ENCODE results near the gene TEX44. TPM values are rescaled to one million over a fixed set of nuclear protein-coding genes. Genes with fewer than 3 reads are reported as not detected.

Gene TEX44
- total RNA-seq, 3 donors from 2014 or later = not detected

GRCh38 chr2:231601356-231602229, 8.9 kb downstream of the TEX44 start:
- Histone ChIP-seq H3K27me3 (no peaks in the 10 kb centered on the region), H3K4me3 (no peak overlapping the region), H3K9me3 (no peaks in the 10 kb centered on the region), H3K27ac (peak overlapping the region; percentile 46 to 65), H3K36me3 (no peaks in the 10 kb centered on the region), H3K4me1 (peaks cover 6 to 10% of the 10 kb centered on the region in 2 donors)
- intact Hi-C loops (cut with DNase I; ENCODE audit: low total_unique reads) = no loop called here
- TF ChIP-seq, protein P1, sequence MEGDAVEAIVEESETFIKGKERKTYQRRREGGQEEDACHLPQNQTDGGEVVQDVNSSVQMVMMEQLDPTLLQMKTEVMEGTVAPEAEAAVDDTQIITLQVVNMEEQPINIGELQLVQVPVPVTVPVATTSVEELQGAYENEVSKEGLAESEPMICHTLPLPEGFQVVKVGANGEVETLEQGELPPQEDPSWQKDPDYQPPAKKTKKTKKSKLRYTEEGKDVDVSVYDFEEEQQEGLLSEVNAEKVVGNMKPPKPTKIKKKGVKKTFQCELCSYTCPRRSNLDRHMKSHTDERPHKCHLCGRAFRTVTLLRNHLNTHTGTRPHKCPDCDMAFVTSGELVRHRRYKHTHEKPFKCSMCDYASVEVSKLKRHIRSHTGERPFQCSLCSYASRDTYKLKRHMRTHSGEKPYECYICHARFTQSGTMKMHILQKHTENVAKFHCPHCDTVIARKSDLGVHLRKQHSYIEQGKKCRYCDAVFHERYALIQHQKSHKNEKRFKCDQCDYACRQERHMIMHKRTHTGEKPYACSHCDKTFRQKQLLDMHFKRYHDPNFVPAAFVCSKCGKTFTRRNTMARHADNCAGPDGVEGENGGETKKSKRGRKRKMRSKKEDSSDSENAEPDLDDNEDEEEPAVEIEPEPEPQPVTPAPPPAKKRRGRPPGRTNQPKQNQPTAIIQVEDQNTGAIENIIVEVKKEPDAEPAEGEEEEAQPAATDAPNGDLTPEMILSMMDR (IDR thresholded peaks at IDR 0.05) = peak; percentile 29 to 76 (median 73)
- TF ChIP-seq POLR2AphosphoS5 (IDR thresholded peaks at IDR 0.05) (peak in 1 of 3 donors; percentile 38), POLR2A (IDR thresholded peaks at IDR 0.05) (no peak)
- DNase-seq (ENCODE audit: low spot score in 2 of 2) = peak; percentile 80 to 85

DNA sequence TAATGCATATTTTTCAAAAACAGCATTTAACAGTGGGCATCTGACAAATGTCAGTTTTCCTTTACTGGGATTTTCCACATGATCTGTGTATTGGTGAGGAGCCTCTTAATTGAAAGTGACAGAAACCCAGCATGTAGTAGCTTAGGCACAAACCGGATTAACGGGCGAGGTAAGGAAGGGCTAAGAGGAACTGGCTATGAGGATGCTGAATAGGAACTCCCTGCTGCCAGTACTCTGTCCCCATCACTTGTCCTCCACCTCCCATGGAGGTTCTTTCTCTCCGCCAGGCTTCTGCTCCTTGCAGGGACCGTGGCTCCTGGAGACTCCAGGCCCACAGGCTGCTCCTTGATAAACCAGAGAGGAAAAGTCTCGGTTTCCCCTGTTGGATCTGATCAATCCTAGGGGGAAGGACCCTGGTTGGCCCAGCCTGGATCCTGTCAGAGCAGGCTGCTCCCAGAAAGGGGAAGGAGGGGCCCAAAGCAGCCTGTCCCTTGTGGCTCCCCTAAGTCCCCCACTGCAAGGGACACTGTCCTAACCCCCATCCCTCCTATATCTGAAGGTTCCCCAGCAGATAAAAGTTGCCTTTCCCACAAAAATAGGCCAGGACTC, 10.3 kb downstream of the TEX44 start:
- Histone ChIP-seq H3K4me1 (peaks cover 6 to 10% of the 10 kb centered on the region in 2 donors), H3K36me3 (no peaks in the 10 kb centered on the region), H3K4me3 (peak overlapping the region in 1 of 3 donors; percentile 85), H3K27me3 (no peaks in the 10 kb centered on the region), H3K9me3 (no peaks in the 10 kb centered on the region), H3K27ac (peak overlapping the region; percentile 99 to 100)
- intact Hi-C loops (cut with DNase I; ENCODE audit: low total_unique reads) = no loop called here
- no peak for DNase-seq (ENCODE audit: low spot score in 2 of 2)
- TF ChIP-seq, protein P1 (IDR thresholded peaks at IDR 0.05) = no peak
- TF ChIP-seq POLR2AphosphoS5 (IDR thresholded peaks at IDR 0.05) (no peak), POLR2A (IDR thresholded peaks at IDR 0.05) (no peak)

- no peaks in the 10 kb centered on the region for H3K36me3 ChIP-seq
- peak; percentile 11 for TF ChIP-seq POLR2A (IDR thresholded peaks at IDR 0.05)
- TF ChIP-seq, protein P1 (IDR thresholded peaks at IDR 0.05) = peak in 1 of 3 donors; percentile 29
- TF ChIP-seq POLR2AphosphoS5 (IDR thresholded peaks at IDR 0.05) = peak; percentile 37 to 68 (median 66)
- H3K9me3 ChIP-seq = no peaks in the 10 kb centered on the region
- peak overlapping the region; percentile 99 to 100 for H3K27ac ChIP-seq
- peak; percentile 48 to 65 for DNase-seq (ENCODE audit: low spot score in 2 of 2)
- H3K4me1 ChIP-seq = peaks cover 6 to 10% of the 10 kb centered on the region in 2 donors
- H3K4me3 ChIP-seq = peak overlapping the region; percentile 47 to 85 (median 57)
- H3K27me3 ChIP-seq = no peaks in the 10 kb centered on the region
- intact Hi-C loops (cut with DNase I; ENCODE audit: low total_unique reads) = no loop called here
Measured at GRCh38 chr2:231604101-231604684, 11.5 kb downstream of the TEX44 start.

- H3K27ac ChIP-seq = peak overlapping the region; percentile 99 to 100
- DNase-seq (ENCODE audit: low spot score in 2 of 2) = peak; percentile 98 to 99
- no peaks in the 10 kb centered on the region for H3K36me3 ChIP-seq
- peak; percentile 63 to 82 (median 72) for TF ChIP-seq POLR2AphosphoS5 (IDR thresholded peaks at IDR 0.05)
- peak; percentile 39 for TF ChIP-seq POLR2A (IDR thresholded peaks at IDR 0.05)
- TF ChIP-seq, protein P1 (IDR thresholded peaks at IDR 0.05) = peak in 1 of 3 donors; percentile 6
- H3K4me3 ChIP-seq = peak overlapping the region; percentile 47 to 85 (median 57)
- no peaks in the 10 kb centered on the region for H3K27me3 ChIP-seq
- intact Hi-C loops (cut with DNase I; ENCODE audit: low total_unique reads) = no loop called here
- no peaks in the 10 kb centered on the region for H3K9me3 ChIP-seq
- peaks cover 6 to 10% of the 10 kb centered on the region in 2 donors for H3K4me1 ChIP-seq
Measured at GRCh38 chr2:231604685-231605606, 12.3 kb downstream of the TEX44 start.

Data from breast epithelium (tissue), 4 donors.